Epithelial cell of esophagus (primary cell): ENCODE measurements around the gene TRPC4.
"Not testable (repeated sequence)": the region's sequence is repeated elsewhere in the genome, so short reads cannot be mapped to it uniquely, and the experiment has no call there.

ENCODE experiments used
- DNase-seq: peaks from one replicate; pipeline ENCODE4 v3.0.0; 2010; ENCODE audit warnings: low read depth
- H3K4me3 ChIP-seq: 2 replicates; pipeline ENCODE4 v1.5.1; 2011; ENCODE audit warnings: mild to moderate bottlenecking, low read length, control low read depth
- TF ChIP-seq, protein P1 (sequence below): IDR thresholded peaks from 2 replicates; pipeline ENCODE4 v1.5.1; 2011; ENCODE audit warnings: low read depth, mild to moderate bottlenecking, low read length, control low read depth, inconsistent platforms; ENCODE audit not compliant: insufficient read depth; ENCODE audit errors: missing control alignments

Gene TRPC4

DNA sequence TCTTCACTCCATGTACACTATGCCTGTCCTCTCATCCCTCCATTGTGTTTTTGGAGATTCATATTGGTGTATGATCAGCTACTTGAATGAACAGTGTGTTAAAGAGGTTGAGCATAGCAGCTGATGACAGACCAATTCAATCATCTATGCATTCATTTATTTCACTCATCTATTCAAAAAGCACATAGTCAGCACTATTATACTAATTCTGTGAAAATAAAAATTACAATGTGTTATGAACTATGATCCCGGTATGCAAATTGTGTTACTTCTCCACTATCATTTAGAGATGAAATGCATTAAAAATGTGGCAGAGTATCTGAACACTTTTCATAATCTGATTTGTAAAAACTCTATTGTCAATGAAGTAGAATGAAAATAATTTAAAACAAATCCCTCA lies 5.9 kb downstream of the TRPC4 start:
- no peak for DNase-seq
- no peak overlapping the region for H3K4me3 ChIP-seq
- TF ChIP-seq, protein P1, sequence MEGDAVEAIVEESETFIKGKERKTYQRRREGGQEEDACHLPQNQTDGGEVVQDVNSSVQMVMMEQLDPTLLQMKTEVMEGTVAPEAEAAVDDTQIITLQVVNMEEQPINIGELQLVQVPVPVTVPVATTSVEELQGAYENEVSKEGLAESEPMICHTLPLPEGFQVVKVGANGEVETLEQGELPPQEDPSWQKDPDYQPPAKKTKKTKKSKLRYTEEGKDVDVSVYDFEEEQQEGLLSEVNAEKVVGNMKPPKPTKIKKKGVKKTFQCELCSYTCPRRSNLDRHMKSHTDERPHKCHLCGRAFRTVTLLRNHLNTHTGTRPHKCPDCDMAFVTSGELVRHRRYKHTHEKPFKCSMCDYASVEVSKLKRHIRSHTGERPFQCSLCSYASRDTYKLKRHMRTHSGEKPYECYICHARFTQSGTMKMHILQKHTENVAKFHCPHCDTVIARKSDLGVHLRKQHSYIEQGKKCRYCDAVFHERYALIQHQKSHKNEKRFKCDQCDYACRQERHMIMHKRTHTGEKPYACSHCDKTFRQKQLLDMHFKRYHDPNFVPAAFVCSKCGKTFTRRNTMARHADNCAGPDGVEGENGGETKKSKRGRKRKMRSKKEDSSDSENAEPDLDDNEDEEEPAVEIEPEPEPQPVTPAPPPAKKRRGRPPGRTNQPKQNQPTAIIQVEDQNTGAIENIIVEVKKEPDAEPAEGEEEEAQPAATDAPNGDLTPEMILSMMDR, result no peak

DNA sequence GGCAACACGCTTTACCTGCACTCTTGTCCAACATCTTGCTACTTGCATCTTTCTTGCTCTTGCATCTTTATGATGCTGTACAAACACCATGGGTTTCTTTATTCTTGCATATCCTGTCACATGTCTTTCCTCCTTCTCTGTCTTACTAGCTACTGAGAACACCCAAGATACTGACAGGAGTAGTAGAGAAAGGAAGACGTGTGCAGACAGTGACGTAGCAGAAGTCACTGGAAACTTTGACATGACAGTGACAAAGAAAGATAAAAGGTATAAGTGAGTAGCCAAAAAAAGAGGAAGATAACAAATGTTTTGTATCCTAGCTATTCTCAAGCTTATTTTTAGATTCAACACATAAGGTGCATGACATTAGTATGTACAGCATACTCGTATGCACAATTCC lies 34.2 kb downstream of the TRPC4 start:
- no peak overlapping the region for H3K4me3 ChIP-seq
- TF ChIP-seq, protein P1, result no peak
- DNase-seq, result no peak

DNA sequence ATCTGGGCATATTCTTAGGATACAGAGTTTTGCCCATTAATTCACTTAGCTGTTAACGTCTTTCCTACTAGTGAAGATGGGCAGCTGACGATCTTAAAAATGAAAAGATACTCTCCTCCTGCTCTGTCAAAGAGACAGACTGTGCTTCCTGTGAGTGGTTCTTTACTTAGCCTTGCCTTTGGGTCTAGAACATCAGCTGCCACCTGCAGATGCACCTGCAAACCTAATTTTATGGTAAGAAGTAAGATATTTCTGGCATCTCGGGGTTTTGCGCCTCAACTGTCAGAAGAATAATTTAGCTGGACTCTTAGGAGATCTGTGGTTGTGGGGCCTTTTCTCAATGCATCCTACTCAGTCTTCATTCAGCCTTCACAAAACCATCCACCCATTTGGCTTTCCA lies 36.2 kb downstream of the TRPC4 start:
- DNase-seq, result no peak
- TF ChIP-seq, protein P1, result no peak
- no peak overlapping the region for H3K4me3 ChIP-seq

DNA sequence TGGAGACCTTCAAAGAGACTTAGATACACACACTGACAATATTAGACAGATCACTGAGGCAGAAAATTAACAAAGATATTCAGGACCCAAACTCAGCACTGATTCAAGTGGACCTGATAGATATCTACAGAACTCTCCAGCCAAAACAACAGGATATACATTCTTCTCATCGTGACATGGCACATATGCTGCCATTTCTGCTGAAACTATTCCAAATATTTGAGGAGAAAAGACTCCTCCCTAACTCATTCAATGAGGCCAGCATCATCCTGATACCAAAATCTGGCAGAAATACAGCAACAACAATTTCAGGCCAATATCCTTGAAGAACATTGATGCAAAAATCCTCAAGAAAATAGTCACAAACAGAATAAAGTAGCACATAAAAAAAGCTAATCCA lies 53.3 kb downstream of the TRPC4 start:
- TF ChIP-seq, protein P1, result no peak
- DNase-seq, result no peak

DNA sequence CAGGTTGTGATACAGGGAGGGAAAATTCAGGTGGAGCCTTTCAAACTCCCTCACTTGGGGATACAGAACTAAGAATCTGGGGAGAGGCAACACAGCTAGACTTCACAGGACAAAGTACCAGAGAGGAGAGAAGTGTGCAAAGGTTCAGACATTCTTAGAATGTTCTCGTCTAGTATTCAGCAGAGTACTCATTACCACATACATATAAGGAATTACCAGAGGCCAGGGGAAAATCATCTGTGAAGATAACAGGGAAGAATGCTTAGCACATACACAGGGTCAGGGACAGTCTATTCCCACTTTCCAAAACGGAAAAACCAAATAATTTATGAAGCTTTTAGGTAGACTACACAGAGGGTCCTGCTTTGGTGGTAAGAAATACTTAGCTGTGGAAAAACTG lies 58.1 kb downstream of the TRPC4 start:
- TF ChIP-seq, protein P1, result no peak
- no peak overlapping the region for H3K4me3 ChIP-seq
- DNase-seq, result no peak

More for the DNA sequence above, 53.3 kb downstream of the TRPC4 start:
- no peak overlapping the region for H3K4me3 ChIP-seq

DNA sequence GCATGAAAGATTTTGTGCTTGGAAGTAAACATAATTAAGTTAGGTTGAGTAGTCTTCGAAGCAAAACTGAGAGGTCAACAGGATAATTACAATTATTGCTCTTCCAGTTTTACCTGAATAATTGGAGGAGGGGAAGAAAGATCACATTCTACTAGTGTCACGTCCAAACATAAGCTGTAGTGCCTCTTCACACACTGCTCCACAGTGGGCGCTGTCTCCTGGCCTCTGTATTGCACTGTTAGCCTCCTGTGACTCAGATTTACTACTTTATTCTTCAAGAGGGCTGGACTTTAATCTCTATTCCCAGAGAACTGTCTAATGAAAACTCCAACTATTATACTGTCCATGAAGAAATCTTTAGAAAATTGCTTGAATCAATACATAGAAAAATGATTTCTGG lies 62.9 kb downstream of the TRPC4 start:
- peak; percentile 36 for DNase-seq
- no peak overlapping the region for H3K4me3 ChIP-seq
- TF ChIP-seq, protein P1, result peak; percentile 37

DNA sequence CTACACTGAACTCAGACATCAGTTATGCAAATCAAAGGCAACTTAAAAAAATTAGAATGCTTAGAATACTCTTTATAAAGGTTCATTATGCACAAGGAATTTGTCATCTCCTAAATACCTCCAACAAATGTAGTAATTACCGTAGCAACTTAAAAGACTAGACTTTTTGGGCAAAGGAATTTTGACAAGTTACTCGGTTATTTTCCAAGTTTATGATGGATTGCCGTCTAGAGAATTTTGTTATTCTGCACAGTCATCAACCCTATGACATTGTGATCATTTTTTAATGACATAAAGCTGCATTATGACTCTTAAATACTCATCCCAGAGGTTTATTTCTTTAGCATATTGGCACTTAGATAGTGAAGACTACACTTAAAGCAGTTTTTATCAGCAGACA lies 71.9 kb downstream of the TRPC4 start:
- no peak overlapping the region for H3K4me3 ChIP-seq
- TF ChIP-seq, protein P1, result no peak
- no peak for DNase-seq

DNA sequence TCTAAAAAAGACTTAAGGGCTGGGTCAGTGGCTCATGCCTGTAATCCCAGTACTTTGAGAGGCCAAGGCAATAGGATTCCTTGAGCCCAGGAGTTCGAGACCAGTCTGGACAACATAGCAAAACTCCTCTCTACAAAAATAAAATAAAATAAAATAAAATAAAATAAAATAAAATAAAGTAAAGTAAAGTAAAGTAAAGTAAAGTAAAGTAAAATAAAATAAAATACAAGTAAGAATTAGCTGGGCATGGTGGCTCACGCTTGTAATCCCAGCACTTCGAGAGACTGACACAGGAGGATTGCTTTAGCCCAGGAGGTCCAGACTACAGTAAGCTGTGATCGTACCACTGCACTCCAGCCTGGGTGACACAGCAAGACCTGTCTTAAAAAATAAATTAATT lies 72.8 kb downstream of the TRPC4 start:
- not testable (repeated sequence) for DNase-seq, H3K4me3 ChIP-seq
